Smooth muscle cell (in vitro differentiated cells): ENCODE measurements around the gene FOXD2. TPM values are rescaled to one million over a fixed set of nuclear protein-coding genes. Genes with fewer than 3 reads are reported as not detected.
"Not testable (repeated sequence)": the region's sequence is repeated elsewhere in the genome, so short reads cannot be mapped to it uniquely, and the experiment has no call there.

Experiments used
- DNase-seq: peaks from one replicate; lab custom pipeline; 2025; ENCODE audit not compliant: unreplicated experiment; lab: John Stamatoyannopoulos, UW
- H2AFZ ChIP-seq: fragments of 200-600 bp; sonication (generic); 2 replicates; pipeline ENCODE4 v1.6.0; 2016; ENCODE audit warnings: antibody characterized with exemption, low read depth, mild to moderate bottlenecking
- H3F3A ChIP-seq: fragments of 200-600 bp; sonication (generic); 2 replicates; pipeline ENCODE4 v1.6.0; 2017; ENCODE audit warnings: antibody characterized with exemption, low read depth
- H3K27ac ChIP-seq: fragments of 200-600 bp; sonication (generic); 2 replicates; pipeline ENCODE4 v1.5.1; 2016; ENCODE audit warnings: low read depth, mild to moderate bottlenecking
- H3K27me3 ChIP-seq: fragments of 200-600 bp; sonication (generic); 2 replicates; pipeline ENCODE4 v1.6.1; 2016; ENCODE audit warnings: low read depth, mild to moderate bottlenecking
- H3K36me3 ChIP-seq: fragments of 200-600 bp; sonication (generic); 2 replicates; pipeline ENCODE4 v1.5.1; 2016; ENCODE audit warnings: low read depth
- H3K4me1 ChIP-seq: fragments of 200-600 bp; sonication (generic); 2 replicates; pipeline ENCODE4 v1.5.1; 2016; ENCODE audit warnings: low read depth
- H3K4me2 ChIP-seq: fragments of 200-600 bp; sonication (generic); 2 replicates; pipeline ENCODE4 v1.6.0; 2016; ENCODE audit warnings: mild to moderate bottlenecking
- H3K4me3 ChIP-seq: fragments of 200-600 bp; sonication (generic); 2 replicates; pipeline ENCODE4 v1.5.1; 2016; ENCODE audit warnings: mild to moderate bottlenecking
- H3K79me2 ChIP-seq: fragments of 200-600 bp; sonication (generic); 2 replicates; pipeline ENCODE4 v1.6.0; 2016; ENCODE audit warnings: low read depth, mild to moderate bottlenecking
- H3K9ac ChIP-seq: fragments of 200-600 bp; sonication (generic); 2 replicates; pipeline ENCODE4 v1.6.0; 2016; ENCODE audit warnings: low read depth
- H3K9me3 ChIP-seq: fragments of 200-600 bp; sonication (generic); replicated peaks from 2 replicates; pipeline ENCODE4 v1.5.1; 2016; ENCODE audit warnings: low read depth
- H4K20me1 ChIP-seq: fragments of 200-600 bp; sonication (generic); 2 replicates; pipeline ENCODE4 v1.6.0; 2016; ENCODE audit warnings: low read depth
- WGBS: methylation state at CpG from one replicate; pipeline ENCODE4 v1.1.7; 2016; ENCODE audit warnings: low lambda C conversion rate; 5-methylcytosine and 5-hydroxymethylcytosine counted together
- polyA plus RNA-seq: library from polyadenylated mRNA; unstranded; fragments of >200 nt; fragmentation: Nextera tagmentation; extraction: Ambion mirVana; gene quantifications from 2 replicates; pipeline ENCODE4 v1.2.1, GENCODE V29; 2016
- total RNA-seq: library from RNA; depleted of rRNA; stranded (reverse); fragments of >200 nt; gene quantifications from 2 replicates; pipeline ENCODE4 v1.2.3, GENCODE V29; 2014
- TF ChIP-seq, protein P1 (sequence below): fragments of 200-600 bp; sonication (generic); IDR thresholded peaks from 2 replicates; pipeline ENCODE4 v1.5.1; 2017; ENCODE audit warnings: borderline replicate concordance, mild to moderate bottlenecking, antibody characterized with exemption; ENCODE audit not compliant: insufficient read depth, poor library complexity, severe bottlenecking

The FOXD2 gene
- total and polyA plus RNA-seq, 2 experiments from 2014 or later: 0.09 TPM; not detected in 1

DNA sequence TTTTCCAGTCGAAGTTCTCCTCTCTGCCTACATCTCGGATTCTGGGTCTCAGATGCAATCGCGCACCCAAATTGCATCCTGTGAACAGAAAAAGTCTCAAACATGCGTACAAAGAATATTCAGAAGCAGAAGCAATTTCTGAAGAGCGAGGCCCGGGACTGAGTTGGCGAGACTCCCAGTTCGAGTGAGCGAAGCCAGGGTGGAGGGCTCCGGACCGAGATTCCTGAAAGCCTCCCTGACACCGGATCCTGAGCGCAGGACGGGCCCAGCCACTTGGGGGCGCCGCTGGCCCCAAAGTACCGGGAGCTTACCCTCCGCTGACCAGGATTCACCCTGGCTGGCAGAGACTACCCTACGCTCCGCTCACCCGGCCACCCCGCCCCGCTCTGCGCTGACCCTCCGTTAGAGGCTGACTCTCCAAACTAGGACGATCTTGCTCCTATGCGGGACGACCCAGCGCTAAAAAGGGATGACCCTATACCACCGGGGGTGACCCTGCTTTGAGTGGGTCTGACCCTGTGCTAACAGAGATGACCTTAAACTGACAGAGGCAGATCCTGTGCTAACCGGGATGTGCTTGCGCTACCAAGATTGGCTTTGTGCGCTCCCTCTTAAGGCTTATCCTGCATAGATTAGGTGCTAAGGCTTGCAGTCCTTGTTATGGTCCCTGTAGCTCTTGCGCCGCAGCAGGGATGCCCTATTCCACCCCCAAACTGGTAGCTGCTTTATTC is 12.1 kb downstream of the FOXD2 start:
- TF ChIP-seq, protein P1, sequence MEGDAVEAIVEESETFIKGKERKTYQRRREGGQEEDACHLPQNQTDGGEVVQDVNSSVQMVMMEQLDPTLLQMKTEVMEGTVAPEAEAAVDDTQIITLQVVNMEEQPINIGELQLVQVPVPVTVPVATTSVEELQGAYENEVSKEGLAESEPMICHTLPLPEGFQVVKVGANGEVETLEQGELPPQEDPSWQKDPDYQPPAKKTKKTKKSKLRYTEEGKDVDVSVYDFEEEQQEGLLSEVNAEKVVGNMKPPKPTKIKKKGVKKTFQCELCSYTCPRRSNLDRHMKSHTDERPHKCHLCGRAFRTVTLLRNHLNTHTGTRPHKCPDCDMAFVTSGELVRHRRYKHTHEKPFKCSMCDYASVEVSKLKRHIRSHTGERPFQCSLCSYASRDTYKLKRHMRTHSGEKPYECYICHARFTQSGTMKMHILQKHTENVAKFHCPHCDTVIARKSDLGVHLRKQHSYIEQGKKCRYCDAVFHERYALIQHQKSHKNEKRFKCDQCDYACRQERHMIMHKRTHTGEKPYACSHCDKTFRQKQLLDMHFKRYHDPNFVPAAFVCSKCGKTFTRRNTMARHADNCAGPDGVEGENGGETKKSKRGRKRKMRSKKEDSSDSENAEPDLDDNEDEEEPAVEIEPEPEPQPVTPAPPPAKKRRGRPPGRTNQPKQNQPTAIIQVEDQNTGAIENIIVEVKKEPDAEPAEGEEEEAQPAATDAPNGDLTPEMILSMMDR: peak; percentile 21
- DNase-seq: no peak

DNA sequence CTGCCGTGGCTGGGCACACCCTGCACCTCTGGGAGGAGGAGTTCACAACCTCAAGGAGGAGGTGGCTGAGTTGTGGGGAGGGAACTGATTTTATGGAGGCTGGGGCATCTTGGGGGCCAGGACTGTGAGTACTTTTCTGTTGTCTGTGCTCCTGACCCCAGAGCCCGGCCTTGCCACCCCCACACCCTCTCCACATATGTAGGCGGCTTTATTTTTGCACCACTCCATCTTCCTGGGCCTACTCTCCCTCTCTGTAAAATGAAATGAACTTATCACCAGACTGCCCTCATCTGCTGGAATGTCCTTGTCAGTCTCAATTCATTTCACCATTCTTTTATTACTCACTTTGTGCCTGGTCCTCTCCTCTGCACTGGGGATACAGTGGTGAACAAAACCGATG is 12.8 kb downstream of the FOXD2 start:
- Histone ChIP-seq H3K27me3 (peaks cover 96% of the 10 kb centered on the region), H3F3A (no peaks in the 10 kb centered on the region), H3K36me3 (no peaks in the 10 kb centered on the region), H3K79me2 (no peaks in the 10 kb centered on the region), H4K20me1 (no peaks in the 10 kb centered on the region), H3K9me3 (no peaks in the 10 kb centered on the region), H3K4me2 (no peak overlapping the region), H3K9ac (no peak overlapping the region), H3K27ac (no peak overlapping the region), H3K4me1 (no peaks in the 10 kb centered on the region), H3K4me3 (no peak overlapping the region), H2AFZ (no peak overlapping the region)
- TF ChIP-seq, protein P1: no peak
- WGBS: 64% methylated on average over 4 of the region's 4 CpGs
- no peak for DNase-seq

More for the DNA sequence above, 12.1 kb downstream of the FOXD2 start:
- H3K4me1 ChIP-seq: peaks cover 2% of the 10 kb centered on the region
- 21% methylated on average over 36 of the region's 36 CpGs for WGBS
- H3K27ac ChIP-seq: no peak overlapping the region
- no peaks in the 10 kb centered on the region for H3K36me3 ChIP-seq
- H2AFZ ChIP-seq: no peak overlapping the region
- H4K20me1 ChIP-seq: no peaks in the 10 kb centered on the region
- H3K9me3 ChIP-seq: no peaks in the 10 kb centered on the region
- peaks cover 97% of the 10 kb centered on the region for H3K27me3 ChIP-seq
- no peak overlapping the region for H3K4me2 ChIP-seq
- H3K79me2 ChIP-seq: no peaks in the 10 kb centered on the region
- H3K4me3 ChIP-seq: no peak overlapping the region
- H3F3A ChIP-seq: no peaks in the 10 kb centered on the region
- H3K9ac ChIP-seq: no peak overlapping the region

DNA sequence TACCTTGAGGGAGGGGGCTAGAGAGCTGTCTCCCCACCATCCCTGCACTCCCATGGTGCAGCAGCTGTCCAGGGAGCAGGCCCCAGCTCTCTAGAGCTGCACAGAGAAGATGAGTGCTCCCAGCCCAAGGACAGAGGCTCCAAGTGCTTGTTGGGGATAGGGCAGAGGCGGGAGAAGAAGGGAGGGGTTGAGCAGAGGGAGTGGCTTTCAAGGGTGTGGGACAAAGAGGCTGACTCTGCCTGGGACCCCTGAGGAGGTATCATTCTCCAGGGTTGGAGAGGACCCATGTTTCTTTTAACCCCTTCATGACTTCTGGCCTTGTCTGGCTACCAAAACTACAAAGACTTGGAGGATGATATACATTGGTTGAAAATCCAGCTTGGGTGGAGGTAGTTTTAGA is 14.6 kb downstream of the FOXD2 start:
- Histone ChIP-seq H3K9ac (no peak overlapping the region), H3K9me3 (no peaks in the 10 kb centered on the region), H3K36me3 (no peaks in the 10 kb centered on the region), H2AFZ (no peak overlapping the region), H3K79me2 (no peaks in the 10 kb centered on the region), H3K4me3 (no peak overlapping the region), H3F3A (no peaks in the 10 kb centered on the region), H3K4me1 (no peaks in the 10 kb centered on the region), H4K20me1 (no peaks in the 10 kb centered on the region), H3K27ac (no peak overlapping the region), H3K27me3 (peaks cover 93% of the 10 kb centered on the region), H3K4me2 (no peak overlapping the region)
- DNase-seq: no peak
- TF ChIP-seq, protein P1: no peak
- 86% methylated on average over 1 of the region's 1 CpG for WGBS

DNA sequence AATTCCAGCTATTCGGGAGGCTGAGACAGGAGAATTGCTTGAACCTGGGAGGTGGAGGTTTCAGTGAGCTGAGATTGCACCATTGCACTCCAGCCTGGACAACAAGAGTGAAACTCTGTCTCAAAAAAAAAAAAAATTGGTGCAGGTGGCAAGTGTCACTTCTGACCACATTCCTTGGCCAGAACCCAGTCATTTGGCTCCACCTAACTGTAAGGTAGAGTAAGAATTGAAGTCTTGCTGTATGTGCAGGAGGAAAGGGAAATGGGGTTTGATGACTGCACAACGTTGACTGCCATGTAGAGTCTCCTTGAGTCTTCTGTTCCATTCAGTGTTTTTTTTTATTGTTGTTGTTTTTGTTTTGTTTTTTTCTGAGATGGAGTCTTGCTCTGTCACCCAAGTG is 16.1 kb downstream of the FOXD2 start:
- H3K4me1 ChIP-seq, H3K27ac ChIP-seq, H4K20me1 ChIP-seq, DNase-seq, H3K79me2 ChIP-seq, H3K9me3 ChIP-seq, H3K9ac ChIP-seq, H3K36me3 ChIP-seq, H3F3A ChIP-seq, H2AFZ ChIP-seq, H3K4me2 ChIP-seq, H3K4me3 ChIP-seq: not testable (repeated sequence)
- 96% methylated on average over 2 of the region's 2 CpGs for WGBS
- peaks cover 93% of the 10 kb centered on the region for H3K27me3 ChIP-seq
